Neural cell (in vitro differentiated cells): ENCODE measurements around the gene TACR2. TPM values are rescaled to one million over a fixed set of nuclear protein-coding genes. Genes with fewer than 3 reads are reported as not detected.

Experiments used
- H2AFZ ChIP-seq: fragments of 200-600, 300-800 bp; sonication (generic), shearing (Covaris generic); 2 replicates; pipeline ENCODE4 v1.6.0; 2014; ENCODE audit warnings: low read depth, mild to moderate bottlenecking, antibody characterized with exemption, low read length, moderate library complexity
- H3F3A ChIP-seq: fragments of 200-600 bp; shearing (Covaris generic); 2 replicates; pipeline ENCODE4 v1.6.1; 2016; ENCODE audit warnings: mild to moderate bottlenecking, moderate library complexity, mixed read lengths, antibody characterized with exemption, low read length; ENCODE audit not compliant: insufficient read depth, poor library complexity, severe bottlenecking
- H3K27ac ChIP-seq: fragments of 200-600, 300-800 bp; sonication (generic), shearing (Covaris generic); 2 replicates; pipeline ENCODE4 v1.5.1; 2014; ENCODE audit warnings: mild to moderate bottlenecking, low read length, moderate library complexity
- H3K27me3 ChIP-seq: fragments of 300-800, 200-600 bp; sonication (generic), shearing (Covaris generic); 2 replicates; pipeline ENCODE4 v1.6.0; 2014; ENCODE audit warnings: mild to moderate bottlenecking, low read depth, low read length, moderate library complexity; ENCODE audit not compliant: insufficient read depth
- H3K36me3 ChIP-seq: fragments of 300-800, 200-600 bp; sonication (generic), shearing (Covaris generic); 2 replicates; pipeline ENCODE4 v1.5.1; 2014; ENCODE audit warnings: mild to moderate bottlenecking, antibody characterized with exemption, low read length, moderate library complexity; ENCODE audit not compliant: insufficient read depth
- H3K4me2 ChIP-seq: fragments of 300-800, 200-600 bp; sonication (generic), shearing (Covaris generic); 2 replicates; pipeline ENCODE4 v1.6.0; 2014; ENCODE audit warnings: mild to moderate bottlenecking, low read length
- H3K4me3 ChIP-seq: fragments of 300-800, 200-600 bp; sonication (generic), shearing (Covaris generic); 2 replicates; pipeline ENCODE4 v1.5.1; 2014; ENCODE audit warnings: mild to moderate bottlenecking, low read length, moderate library complexity
- H3K79me2 ChIP-seq: fragments of 200-600 bp; shearing (Covaris generic); replicated peaks from 2 replicates; pipeline ENCODE4 v1.6.0; 2014; ENCODE audit warnings: mild to moderate bottlenecking, low read length, moderate library complexity; ENCODE audit not compliant: insufficient read depth
- H3K9ac ChIP-seq: fragments of 300-800, 200-600 bp; sonication (generic), shearing (Covaris generic); 2 replicates; pipeline ENCODE4 v1.6.1; 2016; ENCODE audit warnings: mild to moderate bottlenecking, low read length, mixed read lengths
- H3K9me2 ChIP-seq: fragments of 200-600 bp; shearing (Covaris generic); 2 replicates; pipeline ENCODE4 v1.6.1; 2016; ENCODE audit warnings: mild to moderate bottlenecking, low read length, mixed read lengths; ENCODE audit not compliant: insufficient read depth
- H3K9me3 ChIP-seq: fragments of 200-600, 300-800 bp; sonication (generic), shearing (Covaris generic); 2 replicates; pipeline ENCODE4 v1.6.1; 2016; ENCODE audit warnings: mild to moderate bottlenecking, mixed run types, low read length, moderate library complexity, mixed read lengths
- H4K20me1 ChIP-seq: fragments of 200-600 bp; shearing (Covaris generic); 2 replicates; pipeline ENCODE4 v1.6.1; 2016; ENCODE audit warnings: mild to moderate bottlenecking, mixed run types; ENCODE audit not compliant: insufficient read depth
- EP300 ChIP-seq: fragments of 450-650 bp; conservative IDR thresholded peaks from 2 replicates; pipeline ENCODE4 v1.6.1; 2014; ENCODE audit warnings: antibody characterized with exemption, mild to moderate bottlenecking, moderate library complexity; ENCODE audit not compliant: poor library complexity, severe bottlenecking
- EZH2 ChIP-seq: fragments of 200-600, 300-800 bp; shearing (Covaris generic), sonication (generic); IDR thresholded peaks from 2 replicates; pipeline ENCODE4 v1.6.1; 2014; ENCODE audit warnings: antibody characterized with exemption, low read length, borderline replicate concordance, mild to moderate bottlenecking; ENCODE audit not compliant: insufficient read depth, poor library complexity, severe bottlenecking
- MXI1 ChIP-seq: fragments of 450-650 bp; conservative IDR thresholded peaks from 2 replicates; pipeline ENCODE4 v1.6.1; 2014; ENCODE audit warnings: antibody characterized with exemption, mild to moderate bottlenecking; ENCODE audit not compliant: poor library complexity, severe bottlenecking
- POLR2AphosphoS5 ChIP-seq: IDR thresholded peaks from 2 replicates; pipeline ENCODE4 v1.6.1; 2012
- RAD21 ChIP-seq: fragments of 450-650 bp; conservative IDR thresholded peaks from 2 replicates; pipeline ENCODE4 v1.6.1; 2014; ENCODE audit warnings: antibody characterized with exemption, mild to moderate bottlenecking, moderate library complexity
- SMC3 ChIP-seq: fragments of 450-650 bp; conservative IDR thresholded peaks from 2 replicates; pipeline ENCODE4 v1.6.1; 2014; ENCODE audit warnings: antibody characterized with exemption, mild to moderate bottlenecking, moderate library complexity; ENCODE audit not compliant: poor library complexity
- TAF1 ChIP-seq: IDR thresholded peaks from 2 replicates; pipeline ENCODE4 v1.6.1; 2012; ENCODE audit warnings: low read depth
- polyA plus RNA-seq: library from polyadenylated mRNA; depleted of rRNA; stranded (reverse); fragments of >200 nt; gene quantifications from 2 replicates; pipeline ENCODE4 v1.2.3, GENCODE V29; 2014
- TF ChIP-seq, protein P1 (sequence below): fragments of 450-650 bp; IDR thresholded peaks from 2 replicates; pipeline ENCODE4 v1.5.1; 2014; ENCODE audit warnings: antibody characterized with exemption, mild to moderate bottlenecking, moderate library complexity; ENCODE audit not compliant: poor library complexity, severe bottlenecking
- TF ChIP-seq, protein P2 (sequence below): IDR thresholded peaks from 2 replicates; pipeline ENCODE4 v1.6.1; 2012; ENCODE audit warnings: borderline replicate concordance

TACR2 gene
- polyA plus RNA-seq, 1 donor from 2014 or later = not detected

DNA sequence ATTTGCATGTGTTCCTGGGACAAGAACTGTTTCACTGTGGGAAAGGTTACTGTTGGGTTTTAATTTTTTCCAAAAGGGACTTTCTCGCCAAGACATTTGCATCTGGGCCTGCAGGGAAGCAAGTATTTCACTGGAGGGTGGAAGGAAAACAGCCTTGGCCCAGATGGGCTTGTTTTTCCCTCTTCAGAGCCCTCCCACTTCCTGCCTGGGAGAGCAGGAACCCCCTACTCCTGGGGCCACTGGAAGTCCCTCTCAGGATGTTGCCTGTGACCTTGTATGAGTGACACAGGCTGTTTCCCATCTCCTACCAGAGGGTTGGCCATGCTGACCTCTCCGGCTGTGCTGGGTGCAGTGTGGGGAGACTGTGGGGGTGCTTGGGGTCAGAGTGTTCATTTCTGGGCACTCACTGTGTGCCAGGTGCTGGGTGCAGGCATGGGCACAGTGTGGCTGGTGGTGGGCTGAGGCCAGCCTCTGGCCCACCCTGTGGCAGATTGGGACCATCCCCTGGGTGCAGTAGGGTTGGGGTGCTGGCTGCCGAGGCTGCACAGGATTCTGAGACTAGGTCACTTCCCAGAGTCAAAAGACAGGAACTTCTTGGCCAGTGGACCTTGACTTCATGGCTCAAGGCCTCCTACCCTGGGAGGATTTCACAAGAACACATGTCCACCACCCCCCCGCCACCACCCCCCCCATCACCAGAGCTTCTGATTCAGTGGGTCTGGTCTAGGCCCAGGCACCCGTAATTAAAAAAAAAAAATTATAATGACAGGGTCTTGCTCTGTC, 44.7 kb upstream of the TACR2 start:
- no peaks in the 10 kb centered on the region for H3K36me3 ChIP-seq
- TF ChIP-seq POLR2AphosphoS5 (no peak), TAF1 (no peak), EZH2 (no peak), RAD21 (no peak), MXI1 (no peak), EP300 (no peak), SMC3 (no peak)
- TF ChIP-seq, protein P1, sequence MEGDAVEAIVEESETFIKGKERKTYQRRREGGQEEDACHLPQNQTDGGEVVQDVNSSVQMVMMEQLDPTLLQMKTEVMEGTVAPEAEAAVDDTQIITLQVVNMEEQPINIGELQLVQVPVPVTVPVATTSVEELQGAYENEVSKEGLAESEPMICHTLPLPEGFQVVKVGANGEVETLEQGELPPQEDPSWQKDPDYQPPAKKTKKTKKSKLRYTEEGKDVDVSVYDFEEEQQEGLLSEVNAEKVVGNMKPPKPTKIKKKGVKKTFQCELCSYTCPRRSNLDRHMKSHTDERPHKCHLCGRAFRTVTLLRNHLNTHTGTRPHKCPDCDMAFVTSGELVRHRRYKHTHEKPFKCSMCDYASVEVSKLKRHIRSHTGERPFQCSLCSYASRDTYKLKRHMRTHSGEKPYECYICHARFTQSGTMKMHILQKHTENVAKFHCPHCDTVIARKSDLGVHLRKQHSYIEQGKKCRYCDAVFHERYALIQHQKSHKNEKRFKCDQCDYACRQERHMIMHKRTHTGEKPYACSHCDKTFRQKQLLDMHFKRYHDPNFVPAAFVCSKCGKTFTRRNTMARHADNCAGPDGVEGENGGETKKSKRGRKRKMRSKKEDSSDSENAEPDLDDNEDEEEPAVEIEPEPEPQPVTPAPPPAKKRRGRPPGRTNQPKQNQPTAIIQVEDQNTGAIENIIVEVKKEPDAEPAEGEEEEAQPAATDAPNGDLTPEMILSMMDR = no peak
- TF ChIP-seq, protein P2, sequence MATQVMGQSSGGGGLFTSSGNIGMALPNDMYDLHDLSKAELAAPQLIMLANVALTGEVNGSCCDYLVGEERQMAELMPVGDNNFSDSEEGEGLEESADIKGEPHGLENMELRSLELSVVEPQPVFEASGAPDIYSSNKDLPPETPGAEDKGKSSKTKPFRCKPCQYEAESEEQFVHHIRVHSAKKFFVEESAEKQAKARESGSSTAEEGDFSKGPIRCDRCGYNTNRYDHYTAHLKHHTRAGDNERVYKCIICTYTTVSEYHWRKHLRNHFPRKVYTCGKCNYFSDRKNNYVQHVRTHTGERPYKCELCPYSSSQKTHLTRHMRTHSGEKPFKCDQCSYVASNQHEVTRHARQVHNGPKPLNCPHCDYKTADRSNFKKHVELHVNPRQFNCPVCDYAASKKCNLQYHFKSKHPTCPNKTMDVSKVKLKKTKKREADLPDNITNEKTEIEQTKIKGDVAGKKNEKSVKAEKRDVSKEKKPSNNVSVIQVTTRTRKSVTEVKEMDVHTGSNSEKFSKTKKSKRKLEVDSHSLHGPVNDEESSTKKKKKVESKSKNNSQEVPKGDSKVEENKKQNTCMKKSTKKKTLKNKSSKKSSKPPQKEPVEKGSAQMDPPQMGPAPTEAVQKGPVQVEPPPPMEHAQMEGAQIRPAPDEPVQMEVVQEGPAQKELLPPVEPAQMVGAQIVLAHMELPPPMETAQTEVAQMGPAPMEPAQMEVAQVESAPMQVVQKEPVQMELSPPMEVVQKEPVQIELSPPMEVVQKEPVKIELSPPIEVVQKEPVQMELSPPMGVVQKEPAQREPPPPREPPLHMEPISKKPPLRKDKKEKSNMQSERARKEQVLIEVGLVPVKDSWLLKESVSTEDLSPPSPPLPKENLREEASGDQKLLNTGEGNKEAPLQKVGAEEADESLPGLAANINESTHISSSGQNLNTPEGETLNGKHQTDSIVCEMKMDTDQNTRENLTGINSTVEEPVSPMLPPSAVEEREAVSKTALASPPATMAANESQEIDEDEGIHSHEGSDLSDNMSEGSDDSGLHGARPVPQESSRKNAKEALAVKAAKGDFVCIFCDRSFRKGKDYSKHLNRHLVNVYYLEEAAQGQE = no peak
- H2AFZ ChIP-seq = no peak overlapping the region
- no peaks in the 10 kb centered on the region for H3K9me3 ChIP-seq
- H3K27me3 ChIP-seq = no peaks in the 10 kb centered on the region
- no peaks in the 10 kb centered on the region for H4K20me1 ChIP-seq
- no peak overlapping the region for H3K4me2 ChIP-seq
- H3K79me2 ChIP-seq = no peaks in the 10 kb centered on the region
- H3K9me2 ChIP-seq = no peaks in the 10 kb centered on the region
- no peak overlapping the region for H3K27ac ChIP-seq
- no peak overlapping the region for H3K4me3 ChIP-seq
- no peak overlapping the region for H3K9ac ChIP-seq
- H3F3A ChIP-seq = no peaks in the 10 kb centered on the region

DNA sequence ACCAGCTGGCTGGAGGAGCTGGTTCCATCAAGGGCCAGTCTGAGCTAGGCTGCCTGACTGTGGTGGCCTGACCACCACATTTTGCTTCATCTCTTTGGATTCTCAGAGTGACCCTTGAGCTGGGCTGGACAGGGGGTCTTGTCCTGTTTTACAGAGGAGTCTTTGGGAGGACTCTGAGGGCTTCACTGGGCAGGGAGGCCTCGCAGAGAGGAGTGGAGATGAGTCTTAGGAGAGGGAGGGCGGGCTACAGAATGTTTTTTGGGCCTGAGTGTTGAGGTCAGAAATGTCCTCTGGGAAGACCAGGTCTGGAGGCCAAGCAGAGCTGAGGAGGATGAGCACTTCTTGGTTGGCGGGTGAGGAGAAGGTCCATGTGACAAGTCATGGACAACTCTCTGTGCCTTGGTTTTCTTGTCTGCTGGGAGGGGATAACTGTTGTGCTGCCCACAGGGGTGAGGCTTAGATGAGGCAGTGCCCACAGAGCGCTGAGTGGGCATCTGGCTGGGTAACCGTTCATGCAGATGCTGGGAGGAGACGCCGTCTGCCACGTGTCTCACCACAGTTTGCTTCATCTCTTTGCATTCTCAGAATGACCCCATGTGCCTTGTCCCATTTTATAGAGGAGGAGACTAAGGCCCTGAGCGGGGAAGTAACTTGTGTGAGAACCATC, 44.0 kb upstream of the TACR2 start:
- H3K4me3 ChIP-seq = no peak overlapping the region
- H3K9me2 ChIP-seq = no peaks in the 10 kb centered on the region
- no peak for TF ChIP-seq RAD21
- TF ChIP-seq EZH2 = no peak
- no peak for TF ChIP-seq POLR2AphosphoS5
- TF ChIP-seq, protein P2 = no peak
- no peak for TF ChIP-seq EP300
- TF ChIP-seq SMC3 = no peak
- no peak for TF ChIP-seq MXI1
- TF ChIP-seq TAF1 = no peak
- TF ChIP-seq, protein P1 = no peak
- H3K9ac ChIP-seq = no peak overlapping the region
- H3K79me2 ChIP-seq = no peaks in the 10 kb centered on the region
- H3F3A ChIP-seq = no peaks in the 10 kb centered on the region
- no peak overlapping the region for H2AFZ ChIP-seq
- no peak overlapping the region for H3K4me2 ChIP-seq
- no peaks in the 10 kb centered on the region for H3K27me3 ChIP-seq
- no peaks in the 10 kb centered on the region for H3K36me3 ChIP-seq
- H3K9me3 ChIP-seq = no peaks in the 10 kb centered on the region
- no peaks in the 10 kb centered on the region for H4K20me1 ChIP-seq
- no peak overlapping the region for H3K27ac ChIP-seq
